HepG2 (cell line): ENCODE data around the gene CTSW. TPM values are rescaled to one million over a fixed set of nuclear protein-coding genes. Genes with fewer than 3 reads are reported as not detected.
A peak's percentile ranks its signal among the peaks of the same experiment; 100 is the strongest.

Source experiments
- CEBPZ ChIP-seq: IDR thresholded peaks from 2 replicates; pipeline ENCODE4 v1.6.1; 2012; ENCODE audit warnings: low read length, improper control_type of control experiment
- CREB1 ChIP-seq, 2 experiments: fragments of 450-650 bp in 1 of 2; IDR thresholded peaks; 2 replicates each; pipeline ENCODE4 v1.6.1; 2016 to 2017; ENCODE audit warnings: control low read depth in 1 of 2, mild to moderate bottlenecking in 1 of 2, missing compliant biosample characterization in 1 of 2, missing genetic modification characterization in 1 of 2
- FOXA3 ChIP-seq: IDR thresholded peaks from 2 replicates; pipeline ENCODE4 v1.6.1; 2016; ENCODE audit warnings: missing genetic modification reagents, missing compliant biosample characterization
- GMEB1 ChIP-seq: sonication (generic); formaldehyde crosslinking; IDR thresholded peaks from 2 replicates; pipeline ENCODE4 v1.5.1; 2020; ENCODE audit warnings: missing genetic modification reagents, mild to moderate bottlenecking, borderline replicate concordance
- KDM5B ChIP-seq: sonication (generic); formaldehyde crosslinking; IDR thresholded peaks from 2 replicates; pipeline ENCODE4 v1.4.0; 2020; ENCODE audit warnings: missing genetic modification reagents, mild to moderate bottlenecking, borderline replicate concordance
- MEF2D ChIP-seq: sonication (generic); formaldehyde crosslinking; IDR thresholded peaks from 2 replicates; pipeline ENCODE4 v1.5.1; 2020; ENCODE audit warnings: mild to moderate bottlenecking, missing genetic modification reagents
- NPAS2 ChIP-seq: sonication (generic); formaldehyde crosslinking; IDR thresholded peaks from 2 replicates; pipeline ENCODE4 v1.8.0; 2022; ENCODE audit warnings: mild to moderate bottlenecking, missing genetic modification reagents, borderline replicate concordance
- NR2F1 ChIP-seq, 2 experiments: fragments of 450-650 bp in 1 of 2; formaldehyde crosslinking in 1 of 2; IDR thresholded peaks; 2 replicates each; pipeline versions ENCODE4 v1.5.0 to v1.6.1; 2016 to 2020; ENCODE audit warnings: mild to moderate bottlenecking in 1 of 2, missing compliant biosample characterization in 1 of 2, missing genetic modification reagents in 1 of 2, moderate library complexity in 1 of 2
- PATZ1 ChIP-seq: sonication (generic); formaldehyde crosslinking; IDR thresholded peaks from 2 replicates; pipeline ENCODE4 v1.4.0; 2020; ENCODE audit warnings: missing genetic modification reagents
- PHF21A ChIP-seq: sonication (generic); formaldehyde crosslinking; IDR thresholded peaks from 2 replicates; pipeline ENCODE4 v1.5.0; 2020; ENCODE audit warnings: mild to moderate bottlenecking, missing genetic modification reagents
- ZGPAT ChIP-seq: IDR thresholded peaks from 2 replicates; pipeline ENCODE4 v1.6.1; 2016; ENCODE audit warnings: mild to moderate bottlenecking
- ZNF256 ChIP-seq: sonication (generic); formaldehyde crosslinking; conservative IDR thresholded peaks from 2 replicates; pipeline ENCODE4 v1.4.0; 2020; ENCODE audit warnings: missing genetic modification reagents
- ZNF264 ChIP-seq: sonication (generic); formaldehyde crosslinking; IDR thresholded peaks from 2 replicates; pipeline ENCODE4 v1.4.0; 2020; ENCODE audit warnings: missing genetic modification reagents
- ZNF44 ChIP-seq: sonication (generic); formaldehyde crosslinking; IDR thresholded peaks from 2 replicates; pipeline ENCODE4 v1.5.1; 2020; ENCODE audit warnings: mild to moderate bottlenecking, missing genetic modification reagents
- ZNF563 ChIP-seq: sonication (generic); formaldehyde crosslinking; IDR thresholded peaks from 2 replicates; pipeline ENCODE4 v1.8.0; 2022; ENCODE audit warnings: mild to moderate bottlenecking, moderate library complexity, missing genetic modification reagents
- ZNF574 ChIP-seq: sonication (generic); formaldehyde crosslinking; IDR thresholded peaks from 2 replicates; pipeline ENCODE4 v1.4.0; 2020; ENCODE audit warnings: missing genetic modification reagents
- polyA plus RNA-seq, 8 experiments: library from polyadenylated mRNA; depleted of rRNA in 3 of 8; stranded (reverse) in 7 of 8; unstranded in 1 of 8; fragments of >200 nt; fragmentation: Illumina TruSeq in 4 of 8; extraction: Trizol in 4 of 8; gene quantifications; 2 replicates each; pipeline versions ENCODE4 v1.2.1 to v1.2.3, GENCODE V29; 2011 to 2016; ENCODE audit warnings: low read depth in 4 of 8, missing spikeins in 1 of 8, mixed read lengths in 1 of 8; ENCODE audit not compliant: insufficient read depth in 1 of 8
- total RNA-seq, 5 experiments: library from RNA; depleted of rRNA; stranded (reverse); fragments of >200 nt; fragmentation: Illumina TruSeq; extraction: Trizol; gene quantifications; 2 replicates each; pipeline ENCODE4 v1.2.3, GENCODE V29; 2016; ENCODE audit warnings: low read depth in 1 of 5

The CTSW gene
- total and polyA plus RNA-seq, 2 of the 13 experiments (the other 11 are each of a cell fraction or from before 2014, with no cell fraction given) = 0.09 TPM; not detected in 1

GRCh38 chr11:65873318-65874156, 6.1 kb upstream of the CTSW start (continued):
- TF ChIP-seq GMEB1 = peak; percentile 53
- TF ChIP-seq ZGPAT (CRISPR knock-in tag) = peak; percentile 83
- no peak for TF ChIP-seq CREB1 (IDR thresholded peaks at IDR 0.05)
- no peak; the same call in 1 of the 2 replicates for TF ChIP-seq CREB1 (CRISPR knock-in tag; IDR thresholded peaks at IDR 0.05)
- no peak for TF ChIP-seq ZNF44
- TF ChIP-seq KDM5B (CRISPR knock-in tag) = peak; percentile 83
- TF ChIP-seq ZNF563 (CRISPR knock-in tag) = peak; percentile 43; the same call in 1 of the 2 replicates
- peak; percentile 51; the same call in 1 of the 2 replicates for TF ChIP-seq PHF21A (CRISPR knock-in tag)
- TF ChIP-seq NPAS2 (CRISPR knock-in tag) = no peak
- no peak for TF ChIP-seq ZNF256 (CRISPR knock-in tag)
- peak; percentile 73 for TF ChIP-seq PATZ1
- TF ChIP-seq ZNF574 (CRISPR knock-in tag) = peak; percentile 22; the same call in 1 of the 2 replicates
- peak; percentile 39; the same call in 1 of the 2 replicates for TF ChIP-seq FOXA3 (CRISPR knock-in tag)
- no peak for TF ChIP-seq CEBPZ
- TF ChIP-seq MEF2D (CRISPR knock-in tag) = peak; percentile 57; the same call in 1 of the 2 replicates
- TF ChIP-seq ZNF264 = no peak
- peak in 1 of 2 experiments; percentile 28; a peak in 1 of 4 replicates for TF ChIP-seq NR2F1 (CRISPR knock-in tag; IDR thresholded peaks at IDR 0.05)
